ENCODE results near the gene BTN2A1.

GRCh38 chr6:26452631-26453235 is 5.0 kb upstream of the BTN2A1 start:
- TF ChIP-seq CTCF (IDR thresholded peaks at IDR 0.05; ENCODE audit: low read depth, low read length) = no peak
- TF ChIP-seq EZH2phosphoT487 (IDR thresholded peaks at IDR 0.05; ENCODE audit: low read depth) = no peak
